BLaER1 (cell line): Measurements from ENCODE around the gene NREP.

Source experiments
- H3K27ac ChIP-seq: shearing (Covaris generic); formaldehyde crosslinking; 2 replicates; pipeline ENCODE4 v1.8.1; 2022
- H3K27me3 ChIP-seq: shearing (Covaris generic); formaldehyde crosslinking; 2 replicates; pipeline ENCODE4 v1.8.1; 2022
- H3K36me3 ChIP-seq: shearing (Covaris generic); formaldehyde crosslinking; 2 replicates; pipeline ENCODE4 v1.8.1; 2022
- H3K4me1 ChIP-seq: shearing (Covaris generic); formaldehyde crosslinking; 2 replicates; pipeline ENCODE4 v1.8.1; 2022
- H3K4me2 ChIP-seq: shearing (Covaris generic); formaldehyde crosslinking; 2 replicates; pipeline ENCODE4 v1.8.1; 2022
- H3K4me3 ChIP-seq: shearing (Covaris generic); formaldehyde crosslinking; 2 replicates; pipeline ENCODE4 v1.8.1; 2022
- H3K9ac ChIP-seq: shearing (Covaris generic); formaldehyde crosslinking; 2 replicates; pipeline ENCODE4 v1.8.1; 2022
- H3K9me3 ChIP-seq: shearing (Covaris generic); formaldehyde crosslinking; 2 replicates; pipeline ENCODE4 v1.8.1; 2022
- H4K20me1 ChIP-seq: shearing (Covaris generic); formaldehyde crosslinking; 2 replicates; pipeline ENCODE4 v1.8.1; 2022
- Cebpa-rat ChIP-seq: shearing (Covaris generic); IDR thresholded peaks from 2 replicates; pipeline ENCODE4 v1.8.1; 2022

Gene NREP

GRCh38 chr5:111742177-111742994 is 14.6 kb downstream of the NREP start:
- Histone ChIP-seq H3K9ac (no peak overlapping the region; the same call in 1 of the 2 replicates), H3K4me2 (peak overlapping the region; percentile 43), H3K27me3 (no peaks in the 10 kb centered on the region), H3K36me3 (peaks cover 51% of the 10 kb centered on the region), H3K27ac (no peak overlapping the region; the same call in 1 of the 2 replicates), H3K9me3 (no peaks in the 10 kb centered on the region), H3K4me3 (no peak overlapping the region), H4K20me1 (peaks cover 96% of the 10 kb centered on the region), H3K4me1 (peaks cover 54% of the 10 kb centered on the region)
- no peak for TF ChIP-seq Cebpa-rat

- peaks cover 53% of the 10 kb centered on the region for H3K4me1 ChIP-seq
- H3K4me3 ChIP-seq: no peak overlapping the region
- no peaks in the 10 kb centered on the region for H3K27me3 ChIP-seq
Observed at GRCh38 chr5:111741278-111741677, 15.7 kb downstream of the NREP start.

GRCh38 chr5:111739416-111739815 is 17.6 kb downstream of the NREP start:
- H3K27ac ChIP-seq: no peak overlapping the region
- TF ChIP-seq Cebpa-rat: no peak
- no peak overlapping the region for H3K9ac ChIP-seq
- H4K20me1 ChIP-seq: peaks cover 92% of the 10 kb centered on the region
- H3K4me1 ChIP-seq: peaks cover 37% of the 10 kb centered on the region
- H3K4me2 ChIP-seq: no peak overlapping the region
- H3K36me3 ChIP-seq: peaks cover 71% of the 10 kb centered on the region
- H3K9me3 ChIP-seq: no peaks in the 10 kb centered on the region
- no peak overlapping the region for H3K4me3 ChIP-seq
- H3K27me3 ChIP-seq: no peaks in the 10 kb centered on the region

More at GRCh38 chr5:111741278-111741677, 15.7 kb downstream of the NREP start:
- no peak for TF ChIP-seq Cebpa-rat
- H4K20me1 ChIP-seq: peaks cover 96% of the 10 kb centered on the region
- no peak overlapping the region for H3K27ac ChIP-seq
- no peaks in the 10 kb centered on the region for H3K9me3 ChIP-seq
- no peak overlapping the region for H3K9ac ChIP-seq
- H3K4me2 ChIP-seq: peak overlapping the region; percentile 43
- peaks cover 62% of the 10 kb centered on the region for H3K36me3 ChIP-seq

- Histone ChIP-seq H3K4me2 (no peak overlapping the region), H3K27ac (no peak overlapping the region), H3K4me1 (peaks cover 30% of the 10 kb centered on the region), H3K9me3 (no peaks in the 10 kb centered on the region), H4K20me1 (peaks cover 91% of the 10 kb centered on the region), H3K27me3 (no peaks in the 10 kb centered on the region), H3K9ac (no peak overlapping the region), H3K36me3 (peaks cover 83% of the 10 kb centered on the region), H3K4me3 (no peak overlapping the region)
- no peak for TF ChIP-seq Cebpa-rat
Observed at GRCh38 chr5:111738118-111738517, 18.9 kb downstream of the NREP start.

DNA sequence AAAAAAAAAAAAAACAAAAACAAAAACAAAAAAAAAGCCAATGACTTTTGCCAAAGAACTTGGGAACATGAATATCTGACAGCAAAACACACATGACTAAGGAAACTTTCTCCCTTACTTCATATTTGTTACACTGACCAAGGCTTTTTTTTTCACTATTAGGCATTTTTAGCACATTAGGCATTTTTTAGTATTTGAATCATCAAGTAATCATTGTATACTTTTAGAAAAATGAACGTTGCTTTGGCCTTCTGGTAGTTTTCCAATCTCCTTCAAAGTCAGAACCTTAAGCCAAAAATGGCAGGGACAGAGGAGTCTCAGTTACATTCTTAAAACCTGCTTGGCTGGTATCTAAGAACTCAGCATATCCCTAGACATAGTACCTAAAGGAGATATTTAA is 19.3 kb downstream of the NREP start:
- peaks cover 85% of the 10 kb centered on the region for H3K36me3 ChIP-seq

DNA sequence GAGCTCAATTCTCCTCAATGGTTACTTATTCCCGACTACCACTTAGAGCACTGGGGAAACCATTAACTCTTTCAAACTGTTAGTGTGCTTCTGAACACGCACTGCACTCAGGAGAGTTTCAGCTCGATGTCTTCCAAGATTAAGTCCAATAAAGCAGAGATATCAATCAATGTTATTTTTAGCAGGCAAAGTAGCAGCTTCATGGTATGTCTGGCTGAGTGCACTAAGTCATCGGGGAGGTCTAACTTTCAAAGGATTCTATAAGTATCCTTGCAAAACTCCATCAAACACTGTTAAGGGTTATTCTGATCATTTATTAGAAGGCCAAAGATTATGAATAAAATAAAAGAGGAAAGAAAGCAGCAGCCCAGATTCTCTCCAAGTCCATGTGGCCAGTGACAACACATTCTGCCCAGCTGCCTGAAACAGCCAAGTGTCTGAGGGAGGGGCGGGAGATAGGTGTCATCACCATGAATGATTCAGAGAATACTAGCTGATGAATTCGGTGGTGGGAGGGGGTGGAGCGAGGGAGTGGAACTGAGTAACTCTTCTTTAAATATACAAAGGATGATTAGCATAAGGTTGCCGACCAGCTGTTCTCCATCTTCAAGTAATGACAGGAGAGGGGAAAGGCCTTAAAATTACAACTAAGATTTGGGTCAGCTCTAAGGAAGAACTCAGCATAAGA is 21.3 kb downstream of the NREP start:
- no peak overlapping the region for H3K27ac ChIP-seq
- peaks cover 76% of the 10 kb centered on the region for H4K20me1 ChIP-seq
- H3K36me3 ChIP-seq: peaks cover 89% of the 10 kb centered on the region
- H3K9me3 ChIP-seq: no peaks in the 10 kb centered on the region
- peaks cover 22% of the 10 kb centered on the region for H3K4me1 ChIP-seq
- H3K27me3 ChIP-seq: no peaks in the 10 kb centered on the region
- no peak for TF ChIP-seq Cebpa-rat
- H3K9ac ChIP-seq: no peak overlapping the region
- H3K4me2 ChIP-seq: no peak overlapping the region
- no peak overlapping the region for H3K4me3 ChIP-seq

More for the DNA sequence above, 19.3 kb downstream of the NREP start:
- no peak overlapping the region for H3K27ac ChIP-seq
- no peaks in the 10 kb centered on the region for H3K27me3 ChIP-seq
- no peak overlapping the region for H3K4me3 ChIP-seq
- H4K20me1 ChIP-seq: peaks cover 87% of the 10 kb centered on the region
- no peak overlapping the region for H3K4me2 ChIP-seq
- peaks cover 26% of the 10 kb centered on the region for H3K4me1 ChIP-seq
- no peak for TF ChIP-seq Cebpa-rat
- H3K9ac ChIP-seq: no peak overlapping the region
- H3K9me3 ChIP-seq: no peaks in the 10 kb centered on the region

- peaks cover 99% of the 10 kb centered on the region for H3K36me3 ChIP-seq
- no peak for TF ChIP-seq Cebpa-rat
- H3K4me1 ChIP-seq: peaks cover 22% of the 10 kb centered on the region
- H3K27ac ChIP-seq: no peak overlapping the region
- peaks cover 66% of the 10 kb centered on the region for H4K20me1 ChIP-seq
- H3K27me3 ChIP-seq: no peaks in the 10 kb centered on the region
- H3K9me3 ChIP-seq: no peaks in the 10 kb centered on the region
- H3K4me2 ChIP-seq: no peak overlapping the region
- H3K9ac ChIP-seq: no peak overlapping the region
- no peak overlapping the region for H3K4me3 ChIP-seq
Observed at GRCh38 chr5:111734597-111734996, 22.4 kb downstream of the NREP start.

DNA sequence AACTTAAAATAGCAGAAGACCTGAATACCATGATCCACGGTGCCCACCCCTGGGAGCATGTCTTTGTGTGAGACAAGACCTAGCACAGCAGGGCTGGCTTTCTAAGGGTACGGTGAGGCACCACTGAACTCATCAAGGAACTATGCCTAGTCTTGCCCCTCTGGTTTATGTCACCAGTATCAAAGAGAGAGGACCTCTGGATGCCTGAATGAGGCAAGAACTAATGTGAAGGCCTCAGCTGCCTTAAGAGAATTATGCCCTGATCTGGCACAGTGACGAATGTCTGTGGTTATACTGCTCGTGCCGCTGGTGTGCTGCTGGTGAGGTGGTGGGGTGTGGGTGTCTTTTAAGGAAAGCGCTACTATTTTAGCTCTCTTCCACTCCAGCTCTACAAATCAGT is 23.0 kb downstream of the NREP start:
- Histone ChIP-seq H3K4me1 (peaks cover 22% of the 10 kb centered on the region), H3K4me2 (no peak overlapping the region), H3K9me3 (no peaks in the 10 kb centered on the region), H3K36me3 (peaks cover 99% of the 10 kb centered on the region), H3K4me3 (no peak overlapping the region), H3K9ac (no peak overlapping the region), H4K20me1 (peaks cover 60% of the 10 kb centered on the region), H3K27ac (no peak overlapping the region), H3K27me3 (no peaks in the 10 kb centered on the region)
- no peak for TF ChIP-seq Cebpa-rat

DNA sequence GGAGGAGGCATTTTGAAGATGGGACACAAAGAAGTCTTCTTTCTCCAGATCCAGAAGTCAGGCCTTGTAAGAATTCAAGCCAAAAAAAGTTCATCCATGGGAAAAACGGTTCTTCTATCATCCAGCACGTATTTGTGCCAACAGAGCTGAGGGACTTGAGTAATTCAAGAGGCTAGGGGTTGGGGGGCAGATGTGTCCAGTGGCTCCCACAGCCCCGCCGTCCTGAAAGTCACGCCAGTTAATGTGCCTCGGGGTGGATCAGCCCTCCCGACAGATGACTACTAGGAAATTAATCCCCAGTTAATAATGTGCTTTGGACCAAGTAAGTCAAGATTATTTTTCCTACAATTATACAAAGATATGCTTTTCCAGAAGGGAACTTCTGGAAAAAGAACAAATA is 23.4 kb downstream of the NREP start:
- no peak overlapping the region for H3K4me2 ChIP-seq
- peaks cover 56% of the 10 kb centered on the region for H4K20me1 ChIP-seq
- H3K27ac ChIP-seq: no peak overlapping the region
- no peak for TF ChIP-seq Cebpa-rat
- no peaks in the 10 kb centered on the region for H3K9me3 ChIP-seq
- H3K9ac ChIP-seq: no peak overlapping the region
- H3K36me3 ChIP-seq: peaks cover 99% of the 10 kb centered on the region
- H3K4me3 ChIP-seq: no peak overlapping the region
- H3K27me3 ChIP-seq: no peaks in the 10 kb centered on the region
- peaks cover 22% of the 10 kb centered on the region for H3K4me1 ChIP-seq

- no peaks in the 10 kb centered on the region for H3K9me3 ChIP-seq
- no peak overlapping the region for H3K4me3 ChIP-seq
- no peak for TF ChIP-seq Cebpa-rat
- peaks cover 22% of the 10 kb centered on the region for H3K4me1 ChIP-seq
- H3K27me3 ChIP-seq: no peaks in the 10 kb centered on the region
- H4K20me1 ChIP-seq: peaks cover 40% of the 10 kb centered on the region
- H3K4me2 ChIP-seq: no peak overlapping the region; the same call in 1 of the 2 replicates
- H3K27ac ChIP-seq: no peak overlapping the region
- no peak overlapping the region for H3K9ac ChIP-seq
- peaks cover 99% of the 10 kb centered on the region for H3K36me3 ChIP-seq
Observed at GRCh38 chr5:111731638-111732037, 25.4 kb downstream of the NREP start.
